ENCODE measurements around the gene UGGT2. TPM values are rescaled to one million over a fixed set of nuclear protein-coding genes. Genes with fewer than 3 reads are reported as not detected.
A peak's percentile ranks its signal among the peaks of the same experiment; 100 is the strongest.

Gene UGGT2
- total RNA-seq, 1 donor from 2014 or later, result 39.6 TPM

DNA sequence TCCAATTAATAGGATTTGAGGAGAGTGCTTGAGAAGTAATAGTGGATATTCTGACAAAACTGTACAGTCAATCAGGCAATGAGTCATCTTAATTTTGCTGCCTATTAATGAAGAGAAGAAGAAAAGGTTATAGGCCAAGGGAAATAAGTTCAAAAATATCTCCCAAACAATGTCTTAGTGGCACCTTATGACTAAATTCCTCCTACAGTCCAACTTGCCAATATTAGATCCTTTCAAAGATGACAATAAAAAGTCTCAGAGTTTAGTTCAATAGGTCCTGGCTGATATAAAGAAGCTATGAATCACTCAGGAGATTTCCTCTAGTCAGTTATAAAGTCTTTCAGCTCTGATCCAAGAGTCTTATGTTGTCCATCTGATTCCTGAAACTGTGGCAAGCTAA lies 27.9 kb downstream of the UGGT2 start:
- H3K4me3 ChIP-seq (ENCODE audit: low read depth, low read length), result no peak overlapping the region
- H3K36me3 ChIP-seq (ENCODE audit: control insufficient read depth, insufficient read depth, low read length), result no peaks in the 10 kb centered on the region
- no peak for DNase-seq (ENCODE audit: low read depth)
- no peaks in the 10 kb centered on the region for H3K27me3 ChIP-seq (ENCODE audit: control insufficient read depth, insufficient read depth, low read length)
- TF ChIP-seq CTCF (IDR thresholded peaks at IDR 0.05; ENCODE audit: insufficient read depth, low read length, poor library complexity, severe bottlenecking), result no peak

GRCh38 chr13:96020931-96021330 lies 32.3 kb downstream of the UGGT2 start:
- TF ChIP-seq CTCF (IDR thresholded peaks at IDR 0.05; ENCODE audit: insufficient read depth, low read length, poor library complexity, severe bottlenecking), result no peak
- H3K36me3 ChIP-seq (ENCODE audit: control insufficient read depth, insufficient read depth, low read length), result no peaks in the 10 kb centered on the region
- no peaks in the 10 kb centered on the region for H3K27me3 ChIP-seq (ENCODE audit: control insufficient read depth, insufficient read depth, low read length)
- no peak for DNase-seq (ENCODE audit: low read depth)
- H3K4me3 ChIP-seq (ENCODE audit: low read depth, low read length), result no peak overlapping the region

GRCh38 chr13:96020155-96020575 lies 33.0 kb downstream of the UGGT2 start:
- Histone ChIP-seq H3K27me3 (ENCODE audit: control insufficient read depth, insufficient read depth, low read length) (no peaks in the 10 kb centered on the region), H3K4me3 (ENCODE audit: low read depth, low read length) (no peak overlapping the region), H3K36me3 (ENCODE audit: control insufficient read depth, insufficient read depth, low read length) (no peaks in the 10 kb centered on the region)
- peak; percentile 76 for TF ChIP-seq CTCF (IDR thresholded peaks at IDR 0.05; ENCODE audit: insufficient read depth, low read length, poor library complexity, severe bottlenecking)
- DNase-seq (ENCODE audit: low read depth), result peak; percentile 26

GRCh38 chr13:96018135-96018534 lies 35.1 kb downstream of the UGGT2 start:
- TF ChIP-seq CTCF (IDR thresholded peaks at IDR 0.05; ENCODE audit: insufficient read depth, low read length, poor library complexity, severe bottlenecking), result no peak

GRCh38 chr13:96011291-96011872 lies 41.8 kb downstream of the UGGT2 start:
- Histone ChIP-seq H3K27me3 (ENCODE audit: control insufficient read depth, insufficient read depth, low read length) (no peaks in the 10 kb centered on the region), H3K36me3 (ENCODE audit: control insufficient read depth, insufficient read depth, low read length) (no peaks in the 10 kb centered on the region), H3K4me3 (ENCODE audit: low read depth, low read length) (no peak overlapping the region)
- DNase-seq (ENCODE audit: low read depth), result no peak
- no peak for TF ChIP-seq CTCF (IDR thresholded peaks at IDR 0.05; ENCODE audit: insufficient read depth, low read length, poor library complexity, severe bottlenecking)

More at GRCh38 chr13:96018135-96018534, 35.1 kb downstream of the UGGT2 start:
- H3K4me3 ChIP-seq (ENCODE audit: low read depth, low read length), result no peak overlapping the region
- no peaks in the 10 kb centered on the region for H3K36me3 ChIP-seq (ENCODE audit: control insufficient read depth, insufficient read depth, low read length)
- DNase-seq (ENCODE audit: low read depth), result no peak
- H3K27me3 ChIP-seq (ENCODE audit: control insufficient read depth, insufficient read depth, low read length), result no peaks in the 10 kb centered on the region

GRCh38 chr13:96003304-96003703 lies 49.9 kb downstream of the UGGT2 start:
- no peak for DNase-seq (ENCODE audit: low read depth)
- peak; percentile 13 for TF ChIP-seq CTCF (IDR thresholded peaks at IDR 0.05; ENCODE audit: insufficient read depth, low read length, poor library complexity, severe bottlenecking)
- Histone ChIP-seq H3K27me3 (ENCODE audit: control insufficient read depth, insufficient read depth, low read length) (no peaks in the 10 kb centered on the region), H3K4me3 (ENCODE audit: low read depth, low read length) (no peak overlapping the region), H3K36me3 (ENCODE audit: control insufficient read depth, insufficient read depth, low read length) (no peaks in the 10 kb centered on the region)
